H1 (cell line): ENCODE data around the gene TMEM202. TPM values are rescaled to one million over a fixed set of nuclear protein-coding genes. Genes with fewer than 3 reads are reported as not detected.

Source experiments
- ATF2 ChIP-seq: IDR thresholded peaks from 2 replicates; pipeline ENCODE4 v1.6.1; 2012; ENCODE audit warnings: low read length, inconsistent platforms
- CHD7 ChIP-seq: fragments of 300-600 bp; sonication (generic); IDR thresholded peaks from 2 replicates; pipeline ENCODE4 v1.7.1; 2012; ENCODE audit warnings: low read length, moderate library complexity, mild to moderate bottlenecking, inconsistent platforms; ENCODE audit not compliant: insufficient replicate concordance
- CREB1 ChIP-seq: IDR thresholded peaks from 2 replicates; pipeline ENCODE4 v1.6.1; 2012; ENCODE audit warnings: inconsistent platforms
- KDM4A ChIP-seq: IDR thresholded peaks from one replicate; pipeline ENCODE4 v1.7.1; 2012; ENCODE audit warnings: low read depth, mild to moderate bottlenecking, moderate library complexity, low read length, inconsistent platforms; ENCODE audit not compliant: severe bottlenecking
- MAX ChIP-seq: IDR thresholded peaks from 2 replicates; pipeline ENCODE4 v1.6.1; 2012; ENCODE audit warnings: inconsistent platforms
- POLR2AphosphoS5 ChIP-seq: IDR thresholded peaks from 2 replicates; pipeline ENCODE4 v1.6.1; 2011; ENCODE audit warnings: low read depth, low read length
- TAF7 ChIP-seq: optimal IDR thresholded peaks from 2 replicates; pipeline ENCODE3; 2011; ENCODE audit warnings: low read depth, mild to moderate bottlenecking, inconsistent platforms, low read length, moderate library complexity, borderline replicate concordance
- USF2 ChIP-seq: IDR thresholded peaks from 2 replicates; pipeline ENCODE4 v1.6.1; 2011; ENCODE audit warnings: low read length, improper control_type of control experiment
- polyA plus RNA-seq, 7 experiments: library from polyadenylated mRNA; depleted of rRNA in 3 of 7; stranded (reverse) in 5 of 7; unstranded in 2 of 7; fragments of >200 nt in 5 of 7; fragments of 200-250 nt in 2 of 7; gene quantifications; 1 replicate in 5 of 7; 2 replicates in 1 of 7; 4 replicates in 1 of 7; pipeline versions ENCODE4 v1.2.1 to v1.2.3, GENCODE V29; 2011 to 2013; ENCODE audit warnings: missing spikeins in 2 of 7, mixed read lengths in 2 of 7
- total RNA-seq: library from RNA; stranded (reverse); fragmentation: NEBNext Ultra II Directional; extraction: Animal tissue kit (Norgen Biotek cat#: 25700); gene quantifications from 2 replicates; pipeline ENCODE4 v1.2.1, GENCODE V29; 2021

Gene TMEM202
- total and polyA plus RNA-seq, 2 of the 8 experiments (the other 6 are each of a cell fraction or from before 2014, with no cell fraction given), result not detected

GRCh38 chr15:72354496-72354895, 43.6 kb upstream of the TMEM202 start (continued):
- no peak for TF ChIP-seq CHD7
- no peak for TF ChIP-seq KDM4A
- no peak for TF ChIP-seq TAF7
- no peak for TF ChIP-seq MAX
- TF ChIP-seq ATF2, result no peak
- TF ChIP-seq USF2, result no peak
- TF ChIP-seq POLR2AphosphoS5, result no peak
- TF ChIP-seq CREB1, result no peak
